ENCODE measurements around the gene OR1I1.

- no peak for TF ChIP-seq CTCF (IDR thresholded peaks at IDR 0.05; ENCODE audit: poor library complexity)
- TF ChIP-seq EZH2 (IDR thresholded peaks at IDR 0.05; ENCODE audit: borderline replicate concordance) = no peak
Observed at GRCh38 chr19:15062036-15062435, 20.0 kb upstream of the OR1I1 start.

Measured in hepatocyte (in vitro differentiated cells).